Hair follicle dermal papilla cell (primary cell): ENCODE results near the gene HERPUD1. TPM values are rescaled to one million over a fixed set of nuclear protein-coding genes. Genes with fewer than 3 reads are reported as not detected.

Experiments used
- total RNA-seq: library from RNA; depleted of rRNA; stranded (reverse); fragments of >200 nt; gene quantifications from 2 replicates; pipeline ENCODE4 v1.2.3, GENCODE V29; 2012

Gene HERPUD1, protein sequence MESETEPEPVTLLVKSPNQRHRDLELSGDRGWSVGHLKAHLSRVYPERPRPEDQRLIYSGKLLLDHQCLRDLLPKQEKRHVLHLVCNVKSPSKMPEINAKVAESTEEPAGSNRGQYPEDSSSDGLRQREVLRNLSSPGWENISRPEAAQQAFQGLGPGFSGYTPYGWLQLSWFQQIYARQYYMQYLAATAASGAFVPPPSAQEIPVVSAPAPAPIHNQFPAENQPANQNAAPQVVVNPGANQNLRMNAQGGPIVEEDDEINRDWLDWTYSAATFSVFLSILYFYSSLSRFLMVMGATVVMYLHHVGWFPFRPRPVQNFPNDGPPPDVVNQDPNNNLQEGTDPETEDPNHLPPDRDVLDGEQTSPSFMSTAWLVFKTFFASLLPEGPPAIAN
- total RNA-seq = 133 and 141 TPM in 2 replicates

GRCh38 chr16:56931892-56932720 lies at the start of gene HERPUD1:
Gene HERPUD1 (plus strand): TSS chr16:56932142. CDS start chr16:56932245, 103 bp downstream.

GRCh38 chr16:56961851-56962281 lies 29.9 kb downstream of the HERPUD1 start, which contains the start of gene CETP:
Gene CETP (plus strand): TSS chr16:56961950. CDS start chr16:56961980, 30 bp downstream.

GRCh38 chr16:56988948-56989945 lies 57.3 kb downstream of the HERPUD1 start, which contains the start of gene NLRC5:
Gene NLRC5 (plus strand): TSS chr16:56989557. CDS start chr16:57020713, 31,156 bp downstream.

Other genes with a start within 250 kb of the HERPUD1 start
- 13.1 and 13.8 TPM in 2 replicates for gene MT1X, start 249.7 kb upstream of the HERPUD1 start, total RNA-seq
- gene NUP93, start 202.0 kb upstream of the HERPUD1 start, total RNA-seq = 40.7 and 44.6 TPM in 2 replicates
- not detected in 2 replicates for gene SLC12A3, start 66.9 kb upstream of the HERPUD1 start, total RNA-seq
- 0.16 TPM in 1 of 2 replicates, not detected in the other for gene CETP, start 29.8 kb downstream of the HERPUD1 start, total RNA-seq
- gene NLRC5, start 57.4 kb downstream of the HERPUD1 start, total RNA-seq = 60.2 and 61.2 TPM in 2 replicates
- gene CPNE2, start 160.4 kb downstream of the HERPUD1 start, total RNA-seq = 25.4 and 29.0 TPM in 2 replicates